ENCODE results near the gene SLC2A6. TPM values are rescaled to one million over a fixed set of nuclear protein-coding genes. Genes with fewer than 3 reads are reported as not detected.

SLC2A6 gene
- polyA plus RNA-seq, 6 donors from 2014 or later, result 25.6 to 49.3 (median 31.0) TPM

DNA sequence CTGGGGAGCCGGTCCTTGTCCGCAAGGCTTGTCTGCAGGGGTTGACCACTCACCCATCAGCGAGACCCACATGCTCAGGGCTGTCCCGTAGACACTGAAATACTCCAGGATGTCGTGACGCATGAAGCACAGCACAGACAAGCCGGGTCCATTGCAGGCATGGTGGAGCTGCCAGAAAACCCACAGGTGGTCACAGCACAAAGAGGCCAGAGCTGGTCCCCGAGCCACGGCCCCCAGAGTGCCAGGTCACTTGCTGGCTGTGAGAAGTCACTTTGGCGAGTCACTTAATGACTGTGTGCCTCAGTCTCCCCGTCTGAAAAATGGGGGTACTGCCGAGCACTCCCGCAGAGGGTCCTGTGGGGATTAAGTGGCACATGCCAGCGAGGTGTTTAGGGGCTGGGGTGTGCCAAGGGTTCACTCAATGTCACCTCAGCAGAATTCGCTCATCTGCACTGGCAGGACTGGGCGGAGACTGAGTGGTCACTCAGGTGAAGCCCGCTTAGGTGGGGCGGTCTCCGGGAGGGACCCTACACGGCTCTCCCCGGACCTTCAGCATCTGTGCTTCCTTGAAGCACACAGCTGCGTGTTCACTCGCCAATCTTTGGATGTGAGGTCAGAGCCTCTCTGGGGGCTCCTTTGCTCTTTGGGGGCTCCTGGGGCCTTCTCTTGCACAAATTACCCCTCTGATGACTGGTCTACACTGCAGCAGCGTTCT is 41.4 kb upstream of the SLC2A6 start:
- Mint-ChIP-seq H3K27ac (no peak overlapping the region), H3K36me3 (no peaks in the 10 kb centered on the region), H3K27me3 (peaks cover 0 to 29% (median 9%) of the 10 kb centered on the region in 3 donors), H3K4me1 (no peaks in the 10 kb centered on the region), H3K4me3 (no peak overlapping the region), H3K9me3 (no peaks in the 10 kb centered on the region)
- DNase-seq (no peak), ATAC-seq (ENCODE audit: low read depth in 2 of 2) (no peak)

DNA sequence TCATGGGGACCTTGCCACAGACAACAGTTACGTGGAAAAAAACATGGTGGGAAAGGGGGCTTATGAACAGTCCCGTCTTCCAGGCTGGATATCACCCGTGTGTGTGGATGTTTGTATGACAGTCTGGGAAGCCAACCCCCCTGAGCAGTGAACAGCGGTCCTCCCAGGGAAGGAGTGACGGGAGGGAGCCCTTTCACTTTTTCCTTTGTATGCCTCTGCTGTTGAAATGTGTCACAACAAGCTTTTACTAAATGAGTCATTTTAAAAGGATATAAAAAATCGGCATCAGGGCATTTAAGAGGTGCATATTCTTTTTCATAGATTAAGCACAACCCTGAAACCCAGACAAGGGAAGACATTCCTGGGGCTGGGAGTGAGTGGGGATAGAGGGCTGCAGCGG is 40.8 kb upstream of the SLC2A6 start:
- Mint-ChIP-seq H3K27me3 (peaks cover 0 to 29% (median 9%) of the 10 kb centered on the region in 3 donors), H3K4me3 (no peak overlapping the region), H3K27ac (no peak overlapping the region), H3K9me3 (no peaks in the 10 kb centered on the region), H3K4me1 (no peaks in the 10 kb centered on the region), H3K36me3 (no peaks in the 10 kb centered on the region)
- no peak for DNase-seq
- no peak for ATAC-seq (ENCODE audit: low read depth in 2 of 2)

DNA sequence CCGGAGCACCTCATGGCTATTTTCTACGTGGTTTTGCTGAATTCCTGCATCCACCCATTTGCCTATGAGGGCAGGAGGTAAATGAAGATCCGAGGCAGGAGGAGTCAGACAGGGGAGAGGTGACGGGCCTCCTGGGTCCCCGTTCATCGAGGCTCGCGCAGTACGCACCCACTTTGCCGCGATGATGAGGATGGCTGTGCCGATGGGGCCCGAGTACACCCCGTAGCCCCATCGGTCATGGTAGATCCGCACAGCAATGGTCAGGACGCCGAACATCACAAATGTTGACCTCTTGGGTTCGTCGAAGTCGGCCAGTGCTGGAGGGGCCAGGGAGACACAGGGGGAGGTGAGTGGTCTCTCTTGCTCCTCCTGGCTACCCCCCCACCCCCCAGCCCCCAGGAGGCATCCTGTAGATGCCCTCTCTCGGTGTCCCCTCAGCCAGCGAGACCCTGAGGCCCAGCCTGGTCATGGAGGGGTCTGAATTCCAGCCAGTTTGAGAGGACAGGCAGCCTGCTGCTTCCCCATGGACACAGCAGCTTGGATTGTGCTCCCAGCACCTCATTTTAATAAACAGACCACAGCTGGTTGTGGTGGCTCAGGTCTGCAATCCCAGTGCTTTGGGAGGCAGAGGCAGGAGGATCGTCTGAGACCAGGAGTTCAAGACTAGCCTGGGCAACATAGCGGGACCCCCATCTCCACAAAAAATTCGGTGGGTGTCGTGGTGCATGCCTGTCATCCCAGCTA is 40.0 kb upstream of the SLC2A6 start:
- ATAC-seq (ENCODE audit: low read depth in 2 of 2), result no peak
- no peak for DNase-seq
- no peaks in the 10 kb centered on the region for H3K4me1 Mint-ChIP-seq
- no peak overlapping the region for H3K4me3 Mint-ChIP-seq
- H3K9me3 Mint-ChIP-seq, result no peaks in the 10 kb centered on the region
- H3K27ac Mint-ChIP-seq, result peak overlapping the region in 1 of 6 donors; percentile 33
- no peaks in the 10 kb centered on the region for H3K36me3 Mint-ChIP-seq
- H3K27me3 Mint-ChIP-seq, result peaks cover 0 to 29% (median 8%) of the 10 kb centered on the region in 3 donors

DNA sequence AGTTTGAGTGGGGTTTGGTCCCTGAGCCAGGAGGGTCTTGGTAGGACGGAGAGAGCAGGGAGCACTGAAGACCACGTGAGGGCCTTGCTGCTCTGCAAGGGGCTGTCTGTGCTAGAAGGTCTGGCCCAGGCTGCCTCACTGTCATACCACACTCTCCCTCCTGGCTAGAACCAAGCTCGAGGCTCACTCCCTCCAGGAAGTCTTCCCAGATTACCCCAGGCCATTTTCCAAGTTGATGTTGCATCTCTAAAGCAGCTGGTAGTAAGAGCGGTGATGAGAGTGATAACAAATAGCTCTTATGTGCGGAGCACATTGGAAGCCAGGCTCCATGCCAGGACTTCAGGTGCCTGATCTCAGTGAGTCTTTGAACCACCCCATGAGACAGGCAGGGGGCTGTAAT is 39.3 kb upstream of the SLC2A6 start:
- H3K27me3 Mint-ChIP-seq, result peaks cover 0 to 23% (median 4%) of the 10 kb centered on the region in 3 donors
- ATAC-seq (ENCODE audit: low read depth in 2 of 2) (no peak), DNase-seq (no peak)
- no peak overlapping the region for H3K4me3 Mint-ChIP-seq
- H3K9me3 Mint-ChIP-seq, result no peaks in the 10 kb centered on the region
- no peaks in the 10 kb centered on the region for H3K36me3 Mint-ChIP-seq
- peak overlapping the region in 1 of 6 donors; percentile 33 for H3K27ac Mint-ChIP-seq
- no peaks in the 10 kb centered on the region for H3K4me1 Mint-ChIP-seq

DNA sequence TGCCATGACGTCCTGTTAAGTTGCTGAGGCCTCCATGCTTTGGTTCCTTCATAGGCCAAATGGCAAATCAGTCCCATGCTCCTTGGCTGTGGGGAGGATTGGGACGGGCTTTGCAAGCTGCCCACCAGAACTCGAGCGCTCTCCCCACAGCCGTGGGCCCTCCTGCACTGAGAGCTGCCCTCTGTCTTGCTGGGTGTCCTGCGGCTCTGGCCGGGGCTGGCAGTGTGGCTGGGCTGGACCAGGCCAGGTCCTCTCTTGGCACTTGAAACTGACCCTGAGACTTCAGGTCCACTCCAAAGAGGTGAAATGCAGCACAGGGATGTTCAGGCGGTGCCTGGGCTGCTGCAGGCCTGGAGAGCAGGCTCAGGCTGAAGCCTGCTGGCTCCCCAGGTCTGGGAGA is 38.8 kb upstream of the SLC2A6 start:
- no peaks in the 10 kb centered on the region for H3K4me1 Mint-ChIP-seq
- peaks cover 0 to 20% (median 4%) of the 10 kb centered on the region in 3 donors for H3K27me3 Mint-ChIP-seq
- H3K4me3 Mint-ChIP-seq, result no peak overlapping the region
- no peak overlapping the region for H3K27ac Mint-ChIP-seq
- H3K36me3 Mint-ChIP-seq, result no peaks in the 10 kb centered on the region
- DNase-seq (no peak), ATAC-seq (ENCODE audit: low read depth in 2 of 2) (no peak)
- no peaks in the 10 kb centered on the region for H3K9me3 Mint-ChIP-seq

DNA sequence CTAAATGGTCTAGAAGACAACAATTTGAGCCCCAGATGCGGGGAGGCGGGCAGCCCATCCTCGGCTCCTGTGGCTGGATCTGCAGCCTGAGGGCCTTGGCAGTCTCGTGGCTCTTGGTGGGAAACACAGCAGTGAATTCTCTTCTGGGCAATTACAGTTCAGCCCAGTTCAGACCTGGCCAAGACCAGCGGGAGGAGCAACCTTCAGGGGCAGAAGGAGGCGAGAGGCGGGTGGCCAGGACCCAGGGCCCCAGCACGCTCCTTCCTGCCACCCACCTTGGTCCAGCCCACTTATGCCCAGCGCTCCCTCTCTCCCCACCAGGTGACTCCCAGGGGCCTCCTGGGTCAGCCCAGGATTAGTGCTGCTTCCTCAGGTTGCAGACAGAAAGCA is 38.1 kb upstream of the SLC2A6 start:
- peak overlapping the region in 1 of 8 donors; percentile 65 for H3K4me3 Mint-ChIP-seq
- no peaks in the 10 kb centered on the region for H3K9me3 Mint-ChIP-seq
- DNase-seq (no peak), ATAC-seq (ENCODE audit: low read depth in 2 of 2) (no peak)
- H3K4me1 Mint-ChIP-seq, result no peaks in the 10 kb centered on the region
- H3K27ac Mint-ChIP-seq, result no peak overlapping the region
- no peaks in the 10 kb centered on the region for H3K36me3 Mint-ChIP-seq
- peaks cover 0 to 20% (median 4%) of the 10 kb centered on the region in 3 donors for H3K27me3 Mint-ChIP-seq

DNA sequence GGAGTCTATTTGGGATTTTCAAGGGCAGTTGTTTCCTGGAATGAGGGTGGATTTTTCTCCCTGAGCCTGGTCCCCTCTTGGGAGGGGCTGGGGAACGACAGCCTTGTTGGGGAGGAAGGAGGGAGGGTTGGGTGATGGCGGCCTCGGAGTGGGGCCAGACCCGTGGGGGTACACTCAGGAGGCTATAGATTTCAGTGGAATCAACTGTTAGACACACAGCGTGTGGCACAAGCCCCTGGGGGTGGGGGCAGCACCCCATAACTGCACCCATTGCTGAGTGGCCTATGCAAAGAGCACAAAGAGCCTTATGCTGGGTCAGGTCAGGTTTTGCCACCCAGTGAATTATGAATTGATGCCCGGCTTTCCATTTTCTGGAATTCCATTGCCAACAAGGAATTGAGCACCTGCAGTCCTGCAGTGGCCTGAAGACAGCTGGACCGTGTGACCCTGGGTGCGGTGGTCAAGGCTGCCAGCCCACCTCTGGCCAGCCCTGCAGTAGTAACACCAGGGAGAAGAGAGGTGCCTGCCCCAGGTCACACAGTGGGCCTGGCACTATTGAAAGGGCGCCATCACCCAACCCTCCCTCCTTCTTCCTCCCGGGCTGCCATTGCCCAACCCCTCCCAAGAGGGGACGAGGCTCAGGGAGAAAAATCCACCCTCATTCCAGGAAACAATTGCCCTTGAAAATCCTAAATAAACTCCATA is 37.5 kb upstream of the SLC2A6 start:
- no peaks in the 10 kb centered on the region for H3K9me3 Mint-ChIP-seq
- no peaks in the 10 kb centered on the region for H3K36me3 Mint-ChIP-seq
- no peak overlapping the region for H3K27ac Mint-ChIP-seq
- no peak for ATAC-seq (ENCODE audit: low read depth in 2 of 2)
- peak overlapping the region in 1 of 8 donors; percentile 65 for H3K4me3 Mint-ChIP-seq
- H3K4me1 Mint-ChIP-seq, result no peaks in the 10 kb centered on the region
- H3K27me3 Mint-ChIP-seq, result peaks cover 0 to 19% (median 4%) of the 10 kb centered on the region in 3 donors
- DNase-seq, result no peak

DNA sequence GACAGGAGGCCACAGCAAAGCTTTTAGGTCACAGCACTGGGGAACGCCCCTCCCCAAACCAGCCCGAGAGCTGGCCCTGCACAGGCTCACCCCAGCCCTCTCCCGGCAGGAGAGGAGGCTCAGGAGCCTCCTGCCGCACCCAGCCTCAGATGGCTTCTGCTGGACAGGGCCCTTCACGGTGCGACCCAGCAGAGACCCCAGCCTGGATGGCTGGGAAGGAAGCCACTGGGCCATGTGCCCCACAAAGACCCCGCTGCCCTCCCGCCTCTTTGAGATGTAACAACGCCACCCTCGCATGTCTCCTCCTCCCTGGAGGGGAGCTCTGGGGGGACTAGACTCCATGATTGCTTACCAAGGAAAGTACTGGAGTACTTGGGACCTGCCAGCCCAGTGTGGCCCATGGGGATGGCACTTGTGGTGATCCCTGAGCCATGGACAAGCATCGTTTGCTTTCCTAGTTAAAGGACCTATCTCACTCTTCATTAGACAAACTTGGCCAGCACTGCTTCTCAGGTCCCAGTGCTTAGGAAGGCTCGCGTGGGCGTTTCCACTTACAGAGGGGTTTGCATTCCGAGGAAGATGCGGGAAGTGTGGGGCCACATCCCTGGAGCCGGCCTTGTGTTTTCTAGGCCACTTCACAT is 36.8 kb upstream of the SLC2A6 start:
- H3K9me3 Mint-ChIP-seq, result no peaks in the 10 kb centered on the region
- no peaks in the 10 kb centered on the region for H3K36me3 Mint-ChIP-seq
- DNase-seq, result no peak
- no peaks in the 10 kb centered on the region for H3K4me1 Mint-ChIP-seq
- peak overlapping the region in 1 of 6 donors; percentile 58 for H3K27ac Mint-ChIP-seq
- H3K27me3 Mint-ChIP-seq, result peaks cover 0 to 13% (median 4%) of the 10 kb centered on the region in 3 donors
- no peak overlapping the region for H3K4me3 Mint-ChIP-seq
- ATAC-seq (ENCODE audit: low read depth in 2 of 2), result no peak

DNA sequence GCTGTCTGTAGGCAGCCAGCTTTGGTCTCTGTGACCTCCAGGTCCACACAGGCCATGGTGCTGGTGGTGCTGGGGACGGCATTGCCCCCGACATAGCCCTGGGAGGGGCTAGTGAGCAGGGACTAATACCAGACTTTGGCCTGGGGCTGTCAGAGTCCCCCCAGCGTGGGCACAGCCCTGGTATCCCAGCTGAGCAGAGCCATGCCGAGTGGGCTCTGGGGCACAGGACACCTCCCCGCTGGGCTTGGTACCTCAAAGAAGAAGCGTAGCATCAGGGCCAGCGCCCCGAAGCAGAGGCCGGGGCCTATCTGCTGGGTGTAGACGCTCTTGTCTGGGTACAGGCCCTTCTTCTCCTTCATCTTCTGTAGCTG is 36.3 kb upstream of the SLC2A6 start:
- Mint-ChIP-seq H3K4me3 (no peak overlapping the region), H3K27ac (no peak overlapping the region), H3K9me3 (no peaks in the 10 kb centered on the region), H3K27me3 (peaks cover 0 to 13% (median 4%) of the 10 kb centered on the region in 3 donors), H3K4me1 (no peaks in the 10 kb centered on the region), H3K36me3 (no peaks in the 10 kb centered on the region)
- DNase-seq, result no peak
- ATAC-seq (ENCODE audit: low read depth in 2 of 2), result no peak

DNA sequence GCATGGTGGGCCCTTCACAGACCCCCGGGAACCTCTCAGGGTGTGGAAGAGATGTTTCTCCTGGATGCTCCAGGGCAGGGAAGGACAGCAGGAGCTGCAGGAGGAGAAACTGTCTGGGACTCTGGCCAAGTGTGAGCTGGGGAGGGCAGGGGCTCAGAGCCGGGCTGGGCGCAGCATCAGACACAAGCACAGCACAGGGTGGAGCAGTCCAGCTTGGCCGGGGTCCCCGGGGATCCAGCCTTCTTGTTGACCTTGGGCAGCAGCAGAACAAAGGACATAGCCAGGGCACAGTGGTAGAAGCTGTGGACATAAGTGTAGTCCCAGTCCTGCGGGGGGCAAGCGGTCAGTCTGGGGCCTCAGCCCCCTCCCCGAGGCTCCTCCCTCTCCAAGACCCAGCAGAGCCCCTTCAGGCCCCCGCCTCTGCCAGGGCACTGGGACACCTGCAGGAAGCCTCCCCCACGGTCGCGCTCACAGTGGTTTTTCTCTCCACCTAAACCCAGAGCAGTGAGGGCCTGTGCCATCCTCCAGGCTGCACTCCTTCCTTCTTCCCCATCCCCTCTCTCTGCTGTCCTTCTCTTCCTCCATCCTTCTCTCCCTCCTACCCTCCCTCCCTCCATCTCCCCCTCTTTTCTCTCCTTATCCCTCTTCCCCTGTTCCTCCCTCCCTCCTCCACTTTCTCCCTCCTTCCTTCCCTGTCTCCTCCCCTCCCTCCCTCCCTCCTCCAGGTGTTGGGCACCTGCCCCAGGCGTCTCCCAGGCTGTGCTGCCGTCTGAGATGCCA is 35.8 kb upstream of the SLC2A6 start:
- DNase-seq (no peak), ATAC-seq (ENCODE audit: low read depth in 2 of 2) (no peak)
- no peaks in the 10 kb centered on the region for H3K36me3 Mint-ChIP-seq
- H3K27ac Mint-ChIP-seq, result peak overlapping the region in 1 of 6 donors; percentile 59
- H3K27me3 Mint-ChIP-seq, result peaks cover 0 to 14% (median 4%) of the 10 kb centered on the region in 3 donors
- H3K9me3 Mint-ChIP-seq, result no peaks in the 10 kb centered on the region
- no peak overlapping the region for H3K4me3 Mint-ChIP-seq
- H3K4me1 Mint-ChIP-seq, result peaks cover 0 to under 1% (median under 1%) of the 10 kb centered on the region in 3 donors

DNA sequence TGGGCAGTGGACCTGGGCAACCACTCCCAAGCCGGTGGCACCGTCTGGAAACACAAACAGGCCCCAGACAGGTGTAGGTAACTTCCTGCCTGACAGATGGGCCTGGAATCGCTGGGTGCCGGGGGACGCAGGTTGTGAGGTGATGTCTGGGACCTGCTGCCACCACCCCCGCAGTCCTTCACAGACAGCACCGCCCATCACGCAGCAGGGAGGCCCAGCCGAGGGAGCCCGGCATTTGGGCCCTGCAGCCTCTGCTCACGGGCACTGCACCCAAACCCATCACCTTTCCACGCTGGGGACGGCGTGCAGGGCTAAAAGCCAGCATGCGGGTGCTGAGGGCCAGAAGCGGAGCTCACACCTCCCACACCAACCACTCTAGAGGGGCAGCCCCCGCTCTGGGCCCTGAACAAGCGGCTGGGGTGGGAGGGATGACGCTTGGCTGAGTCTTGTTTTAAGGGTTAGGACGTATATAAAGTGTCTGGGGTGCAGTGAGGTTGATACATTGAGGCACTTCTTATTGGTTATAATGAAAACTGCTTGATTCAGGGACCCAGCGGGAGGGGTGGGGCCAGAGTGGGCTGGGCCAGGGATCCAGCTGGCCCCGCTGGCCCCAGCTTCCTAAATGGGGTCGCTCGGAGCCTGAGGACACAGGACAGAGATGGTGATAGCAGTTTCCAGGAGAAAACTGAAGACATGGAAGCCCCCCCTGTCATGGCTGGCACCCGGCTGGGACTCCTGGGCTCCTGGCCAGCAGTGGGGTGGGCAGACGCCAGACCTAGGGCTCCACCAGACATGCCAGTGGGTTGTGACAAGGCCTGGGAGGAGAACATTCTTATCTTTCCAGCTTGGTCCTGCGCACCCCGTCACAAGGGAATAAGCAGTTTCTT is 34.6 kb upstream of the SLC2A6 start:
- Mint-ChIP-seq H3K4me1 (peaks cover 0 to 6% (median 5%) of the 10 kb centered on the region in 3 donors), H3K27me3 (peaks cover 0 to 15% (median 7%) of the 10 kb centered on the region in 3 donors), H3K36me3 (no peaks in the 10 kb centered on the region), H3K27ac (no peak overlapping the region), H3K4me3 (no peak overlapping the region), H3K9me3 (no peaks in the 10 kb centered on the region)
- no peak for ATAC-seq (ENCODE audit: low read depth in 2 of 2)
- DNase-seq, result no peak

All from naive B cell (primary cell).